GM23248 (cell line): Measurements from ENCODE around the gene CLEC16A. TPM values are rescaled to one million over a fixed set of nuclear protein-coding genes. Genes with fewer than 3 reads are reported as not detected.
A peak's percentile ranks its signal among the peaks of the same experiment; 100 is the strongest.

ENCODE experiments used
- DNase-seq: peaks from one replicate; pipeline ENCODE4 v3.0.0-alpha.2; 2015
- H2AFZ ChIP-seq: fragments of 200-600 bp; sonication (generic); 2 replicates; pipeline ENCODE4 v1.6.1; 2016; ENCODE audit warnings: antibody characterized with exemption
- H3F3A ChIP-seq: fragments of 200-600 bp; sonication (generic); 2 replicates; pipeline ENCODE4 v1.6.1; 2016; ENCODE audit warnings: mild to moderate bottlenecking, antibody characterized with exemption, mixed run types; ENCODE audit not compliant: insufficient read depth
- H3K27ac ChIP-seq: fragments of 200-600 bp; sonication (generic); 2 replicates; pipeline ENCODE4 v1.5.1; 2016; ENCODE audit warnings: mild to moderate bottlenecking
- H3K27me3 ChIP-seq: fragments of 200-600 bp; sonication (generic); replicated peaks from 2 replicates; pipeline ENCODE4 v1.6.1; 2016; ENCODE audit warnings: mild to moderate bottlenecking; ENCODE audit not compliant: insufficient read depth
- H3K36me3 ChIP-seq: fragments of 200-600 bp; sonication (generic); 2 replicates; pipeline ENCODE4 v1.6.1; 2016; ENCODE audit warnings: low read depth, mild to moderate bottlenecking
- H3K4me1 ChIP-seq: fragments of 200-600 bp; sonication (generic); 2 replicates; pipeline ENCODE4 v1.6.1; 2016; ENCODE audit warnings: mild to moderate bottlenecking; ENCODE audit not compliant: insufficient read depth
- H3K4me2 ChIP-seq: fragments of 200-600 bp; sonication (generic); one replicate; pipeline ENCODE4 v1.6.1; 2016; ENCODE audit warnings: mild to moderate bottlenecking; ENCODE audit not compliant: unreplicated experiment
- H3K4me3 ChIP-seq: fragments of 200-600 bp; sonication (generic); 2 replicates; pipeline ENCODE4 v1.5.1; 2016; ENCODE audit warnings: mild to moderate bottlenecking
- H3K79me2 ChIP-seq: fragments of 200-600 bp; sonication (generic); 2 replicates; pipeline ENCODE4 v1.6.1; 2016; ENCODE audit warnings: mild to moderate bottlenecking; ENCODE audit not compliant: insufficient read depth
- H3K9ac ChIP-seq: fragments of 200-600 bp; sonication (generic); 2 replicates; pipeline ENCODE4 v1.6.1; 2016; ENCODE audit warnings: mild to moderate bottlenecking
- H3K9me2 ChIP-seq: fragments of 200-600 bp; sonication (generic); 2 replicates; pipeline ENCODE4 v1.6.1; 2016; ENCODE audit warnings: mixed run types, mild to moderate bottlenecking, moderate library complexity; ENCODE audit not compliant: insufficient read depth
- H3K9me3 ChIP-seq: fragments of 200-600 bp; sonication (generic); one replicate; pipeline ENCODE4 v1.6.1; 2017; ENCODE audit warnings: low read depth
- H4K20me1 ChIP-seq: fragments of 200-600 bp; sonication (generic); 2 replicates; pipeline ENCODE4 v1.6.0; 2016; ENCODE audit not compliant: insufficient read depth
- EZH2 ChIP-seq: fragments of 200-600 bp; sonication (generic); IDR thresholded peaks from 2 replicates; pipeline ENCODE4 v1.6.1; 2018; ENCODE audit warnings: antibody characterized with exemption, mild to moderate bottlenecking; ENCODE audit not compliant: insufficient read depth, poor library complexity, severe bottlenecking
- EZH2phosphoT487 ChIP-seq: fragments of 200-600 bp; sonication (generic); IDR thresholded peaks from 2 replicates; pipeline ENCODE4 v1.6.1; 2018; ENCODE audit warnings: antibody characterized with exemption, moderate library complexity, mild to moderate bottlenecking, low read depth; ENCODE audit not compliant: insufficient read depth
- WGBS, 2 experiments: methylation state at CpG; one replicate each; pipeline ENCODE4 v1.1.6; 2015 to 2017; ENCODE audit warnings: low lambda C conversion rate in 2 of 2, low coverage in 1 of 2; ENCODE audit errors: missing lambda C conversion rate in 2 of 2; 5-methylcytosine and 5-hydroxymethylcytosine counted together
- in situ Hi-C: fragments of 300-500 bp; cut with MboI; formaldehyde crosslinking; loops from 2 replicates; pipeline ENCODE4 v1.15.0; 2020
- polyA plus RNA-seq: library from polyadenylated mRNA; unstranded; fragments of >200 nt; fragmentation: Nextera tagmentation; extraction: Ambion mirVana; gene quantifications from 2 replicates; pipeline ENCODE4 v1.2.1, GENCODE V29; 2016
- total RNA-seq: library from RNA; depleted of rRNA; stranded (reverse); fragments of >200 nt; shearing (Covaris generic); gene quantifications from 2 replicates; pipeline ENCODE4 v1.2.3, GENCODE V29; 2014

CLEC16A gene
- total and polyA plus RNA-seq, 2 experiments from 2014 or later: 13.2 to 21.4 TPM

GRCh38 chr16:11207646-11208045 is 263.3 kb downstream of the CLEC16A start:
- no peaks in the 10 kb centered on the region for H3K79me2 ChIP-seq
- WGBS, 2 experiments: 79 to 81% methylated on average over 3 of the region's 3 CpGs
- in situ Hi-C loops: no loop called here
- H3K9me3 ChIP-seq: no peaks in the 10 kb centered on the region
- no peak for TF ChIP-seq EZH2
- no peak for TF ChIP-seq EZH2phosphoT487
- no peaks in the 10 kb centered on the region for H3F3A ChIP-seq
- H3K4me2 ChIP-seq: no peak overlapping the region
- H3K36me3 ChIP-seq: no peaks in the 10 kb centered on the region
- 0 out of 2 replicates have a peak, but pooled peaks cover 1% of the 10 kb centered on the region for H3K4me1 ChIP-seq
- no peak overlapping the region for H3K27ac ChIP-seq
- peaks cover 5% of the 10 kb centered on the region; the same call in 1 of the 2 replicates for H3K27me3 ChIP-seq
- no peak overlapping the region for H2AFZ ChIP-seq
- DNase-seq: peak; percentile 30
- H3K4me3 ChIP-seq: no peak overlapping the region
- H3K9ac ChIP-seq: no peak overlapping the region
- H3K9me2 ChIP-seq: no peaks in the 10 kb centered on the region
- no peaks in the 10 kb centered on the region for H4K20me1 ChIP-seq

GRCh38 chr16:11208916-11209665 is 264.7 kb downstream of the CLEC16A start:
- 45 to 47% methylated on average over 9 of the region's 9 CpGs for WGBS, 2 experiments
- H3K4me1 ChIP-seq: no peaks in the 10 kb centered on the region
- no peaks in the 10 kb centered on the region for H3K36me3 ChIP-seq
- no peak overlapping the region for H3K4me2 ChIP-seq
- no peaks in the 10 kb centered on the region for H3K9me2 ChIP-seq
- no peaks in the 10 kb centered on the region for H3K79me2 ChIP-seq
- peaks cover 5% of the 10 kb centered on the region; the same call in 1 of the 2 replicates for H3K27me3 ChIP-seq
- H3K27ac ChIP-seq: no peak overlapping the region
- H2AFZ ChIP-seq: no peak overlapping the region
- in situ Hi-C loops: no loop called here
- TF ChIP-seq EZH2phosphoT487 (no peak), EZH2 (no peak)
- no peak overlapping the region for H3K9ac ChIP-seq
- H4K20me1 ChIP-seq: no peaks in the 10 kb centered on the region
- H3F3A ChIP-seq: no peaks in the 10 kb centered on the region
- H3K4me3 ChIP-seq: no peak overlapping the region
- peak; percentile 37 for DNase-seq
- no peaks in the 10 kb centered on the region for H3K9me3 ChIP-seq

- peaks cover 5% of the 10 kb centered on the region; the same call in 1 of the 2 replicates for H3K27me3 ChIP-seq
- H3K9me3 ChIP-seq: no peaks in the 10 kb centered on the region
- in situ Hi-C loops: no loop called here
- H4K20me1 ChIP-seq: no peaks in the 10 kb centered on the region
- H3K9ac ChIP-seq: no peak overlapping the region
- no peaks in the 10 kb centered on the region for H3K9me2 ChIP-seq
- no peak for DNase-seq
- H3K27ac ChIP-seq: no peak overlapping the region
- no peaks in the 10 kb centered on the region for H3K4me1 ChIP-seq
- H3K4me3 ChIP-seq: no peak overlapping the region
- H3K4me2 ChIP-seq: no peak overlapping the region
- TF ChIP-seq EZH2 (no peak), EZH2phosphoT487 (no peak)
- no peak overlapping the region for H2AFZ ChIP-seq
- H3F3A ChIP-seq: no peaks in the 10 kb centered on the region
- H3K36me3 ChIP-seq: no peaks in the 10 kb centered on the region
- H3K79me2 ChIP-seq: no peaks in the 10 kb centered on the region
- WGBS, 2 experiments: 85 to 90% methylated on average over 6 to 11 of the region's 11 CpGs
Measured at GRCh38 chr16:11210260-11210659, 265.9 kb downstream of the CLEC16A start.

- H3F3A ChIP-seq: no peaks in the 10 kb centered on the region
- no peaks in the 10 kb centered on the region for H4K20me1 ChIP-seq
- H3K4me2 ChIP-seq: no peak overlapping the region
- TF ChIP-seq EZH2 (no peak), EZH2phosphoT487 (no peak)
- DNase-seq: no peak
- H3K9me3 ChIP-seq: no peaks in the 10 kb centered on the region
- H3K9me2 ChIP-seq: no peaks in the 10 kb centered on the region
- in situ Hi-C loops: no loop called here
- no peaks in the 10 kb centered on the region for H3K36me3 ChIP-seq
- no peak overlapping the region for H3K4me3 ChIP-seq
- no peaks in the 10 kb centered on the region for H3K79me2 ChIP-seq
- no peaks in the 10 kb centered on the region for H3K4me1 ChIP-seq
- H2AFZ ChIP-seq: no peak overlapping the region
- no peak overlapping the region for H3K9ac ChIP-seq
- WGBS, 2 experiments: 62 to 67% methylated on average over 15 to 16 of the region's 16 CpGs
- H3K27ac ChIP-seq: no peak overlapping the region
- peaks cover 5% of the 10 kb centered on the region; the same call in 1 of the 2 replicates for H3K27me3 ChIP-seq
Measured at GRCh38 chr16:11211061-11211976, 267.0 kb downstream of the CLEC16A start.
